WTC11 (cell line): Measurements from ENCODE around the gene MPC1. TPM values are rescaled to one million over a fixed set of nuclear protein-coding genes. Genes with fewer than 3 reads are reported as not detected.

Experiments
- ATAC-seq: fragments of 200-7000 bp; cut with Tn5 transposase; 2 replicates; pipeline ENCODE4 v1.10.0; 2021; ENCODE audit warnings: mild to moderate bottlenecking, moderate library complexity
- CTCF ChIA-PET: fragments of 300-600 bp; sonication (Branson Sonifier 250); formaldehyde crosslinking; loops from one replicate; lab custom pipeline; 2021; ENCODE audit warnings: antibody characterized with exemption; lab: Charles Lee
- POLR2A ChIA-PET: fragments of 350-600 bp; sonication (Branson Sonifier 250); formaldehyde crosslinking; loops from one replicate; lab custom pipeline; 2021; ENCODE audit warnings: antibody characterized with exemption; lab: Charles Lee
- DNase-seq: peaks from one replicate; pipeline ENCODE4 v3.0.0; 2021; ENCODE audit warnings: low spot score
- H3K27ac Mint-ChIP-seq: 2 replicates; pipeline ENCODE4 v1.8.0; 2021; ENCODE audit warnings: mixed read lengths
- H3K27me3 Mint-ChIP-seq: 2 replicates; pipeline ENCODE4 v1.8.0; 2021; ENCODE audit warnings: low read depth, mild to moderate bottlenecking, moderate library complexity, mixed read lengths
- H3K36me3 Mint-ChIP-seq: 2 replicates; pipeline ENCODE4 v1.8.0; 2021; ENCODE audit warnings: mixed read lengths
- H3K4me1 Mint-ChIP-seq: 2 replicates; pipeline ENCODE4 v1.8.0; 2022; ENCODE audit warnings: mixed read lengths
- H3K4me3 Mint-ChIP-seq: 2 replicates; pipeline ENCODE4 v1.8.0; 2021; ENCODE audit warnings: mild to moderate bottlenecking, moderate library complexity, mixed read lengths
- H3K9me3 Mint-ChIP-seq: 2 replicates; pipeline ENCODE4 v1.8.0; 2021; ENCODE audit warnings: mixed read lengths
- AFF4 ChIP-seq: sonication (generic); formaldehyde crosslinking; IDR thresholded peaks from 2 replicates; pipeline ENCODE4 v1.8.1; 2023; ENCODE audit warnings: mild to moderate bottlenecking, missing genetic modification reagents, borderline replicate concordance
- ATF1 ChIP-seq: sonication (generic); formaldehyde crosslinking; IDR thresholded peaks from 2 replicates; pipeline ENCODE4 v1.8.1; 2023; ENCODE audit warnings: mild to moderate bottlenecking, moderate library complexity, missing genetic modification reagents
- CBFB ChIP-seq: sonication (generic); formaldehyde crosslinking; IDR thresholded peaks from 2 replicates; pipeline ENCODE4 v1.8.1; 2022; ENCODE audit warnings: mild to moderate bottlenecking, low read depth, missing genetic modification reagents
- ERG ChIP-seq: fragments of 250-450 bp; sonication (Bioruptor Pico); IDR thresholded peaks from 2 replicates; pipeline ENCODE4 v1.8.0; 2021; ENCODE audit warnings: mild to moderate bottlenecking
- ESRRA ChIP-seq: sonication (generic); formaldehyde crosslinking; IDR thresholded peaks from 2 replicates; pipeline ENCODE4 v1.8.1; 2022; ENCODE audit warnings: mild to moderate bottlenecking, missing genetic modification reagents, borderline replicate concordance
- FOXJ3 ChIP-seq: sonication (generic); formaldehyde crosslinking; IDR thresholded peaks from 2 replicates; pipeline ENCODE4 v1.9.0; 2021; ENCODE audit warnings: missing genetic modification reagents, mild to moderate bottlenecking, borderline replicate concordance
- IRF1 ChIP-seq: sonication (generic); formaldehyde crosslinking; IDR thresholded peaks from 2 replicates; pipeline ENCODE4 v1.8.0; 2023; ENCODE audit warnings: missing genetic modification reagents
- JAZF1 ChIP-seq: fragments of 250-450 bp; sonication (Bioruptor Pico); IDR thresholded peaks from 2 replicates; pipeline ENCODE4 v1.9.0; 2021; ENCODE audit warnings: moderate library complexity, mild to moderate bottlenecking, inconsistent platforms
- JUN ChIP-seq: sonication (generic); formaldehyde crosslinking; IDR thresholded peaks from 2 replicates; pipeline ENCODE4 v1.8.0; 2023; ENCODE audit warnings: mild to moderate bottlenecking, missing genetic modification reagents
- NR2C2 ChIP-seq: sonication (generic); formaldehyde crosslinking; IDR thresholded peaks from 2 replicates; pipeline ENCODE4 v1.8.0; 2022; ENCODE audit warnings: mild to moderate bottlenecking, missing genetic modification reagents
- PREB ChIP-seq: sonication (generic); formaldehyde crosslinking; IDR thresholded peaks from 2 replicates; pipeline ENCODE4 v1.8.1; 2022; ENCODE audit warnings: mild to moderate bottlenecking, missing genetic modification reagents, moderate library complexity, borderline replicate concordance
- RORB ChIP-seq: fragments of 250-450 bp; sonication (Bioruptor Pico); IDR thresholded peaks from 2 replicates; pipeline ENCODE4 v1.9.0; 2021; ENCODE audit warnings: mild to moderate bottlenecking
- TCF7 ChIP-seq: sonication (generic); formaldehyde crosslinking; IDR thresholded peaks from 2 replicates; pipeline ENCODE4 v1.8.0; 2022; ENCODE audit warnings: mild to moderate bottlenecking, low read depth, missing genetic modification reagents, moderate library complexity
- TP53 ChIP-seq: sonication (generic); formaldehyde crosslinking; IDR thresholded peaks from 2 replicates; pipeline ENCODE4 v1.8.1; 2023; ENCODE audit warnings: mild to moderate bottlenecking, missing genetic modification reagents
- ZMAT4 ChIP-seq: fragments of 250-450 bp; sonication (Bioruptor Pico); IDR thresholded peaks from 2 replicates; pipeline ENCODE4 v1.9.0; 2021; ENCODE audit warnings: mild to moderate bottlenecking
- ZNF138 ChIP-seq: sonication (generic); formaldehyde crosslinking; conservative IDR thresholded peaks from 2 replicates; pipeline ENCODE4 v1.8.1; 2022; ENCODE audit warnings: mild to moderate bottlenecking, moderate library complexity, missing genetic modification reagents
- ZNF219 ChIP-seq: sonication (generic); formaldehyde crosslinking; IDR thresholded peaks from 2 replicates; pipeline ENCODE4 v1.8.0; 2023; ENCODE audit warnings: missing genetic modification reagents, mild to moderate bottlenecking, borderline replicate concordance
- ZNF512 ChIP-seq: sonication (generic); formaldehyde crosslinking; IDR thresholded peaks from 2 replicates; pipeline ENCODE4 v1.8.1; 2022; ENCODE audit warnings: missing genetic modification reagents, borderline replicate concordance
- ZNF671 ChIP-seq: fragments of 250-450 bp; sonication (Bioruptor Pico); IDR thresholded peaks from 2 replicates; pipeline ENCODE4 v1.8.0; 2021; ENCODE audit warnings: mild to moderate bottlenecking
- total RNA-seq: library from RNA; stranded (reverse); gene quantifications from 3 replicates; pipeline ENCODE4 v1.2.3, GENCODE V29; 2021

The MPC1 gene
- total RNA-seq, 1 experiment from 2014 or later, result 10.7 TPM

GRCh38 chr6:166341977-166342348, 40.8 kb downstream of the MPC1 start:
- Mint-ChIP-seq H3K36me3 (peaks cover 7% of the 10 kb centered on the region), H3K4me3 (peak overlapping the region; percentile 84), H3K27ac (peak overlapping the region; percentile 86), H3K4me1 (peaks cover 15% of the 10 kb centered on the region), H3K27me3 (peaks cover 3% of the 10 kb centered on the region; the same call in 1 of the 2 replicates), H3K9me3 (no peaks in the 10 kb centered on the region)
- ChIA-PET CTCF (interaction anchor here (2.0 to 2.2 kb wide), 2 partner anchors 29 to 39 kb away, joined by 7 to 10 read pairs; no protein-coding TSS in a partner anchor), POLR2A (interaction anchor here (0.7 kb wide), 1 partner anchor 1297 kb away, joined by 4 read pairs; no protein-coding TSS in a partner anchor)
- DNase-seq (no peak), ATAC-seq (no peak)
- TF ChIP-seq PREB (no peak), IRF1 (CRISPR knock-in tag) (no peak), NR2C2 (no peak), ZNF671 (CRISPR knock-in tag) (no peak), FOXJ3 (CRISPR knock-in tag) (no peak), TCF7 (CRISPR knock-in tag) (no peak), ZNF138 (CRISPR knock-in tag) (no peak), RORB (CRISPR knock-in tag) (no peak)

- H3K4me1 Mint-ChIP-seq, result peaks cover 15% of the 10 kb centered on the region
- ATAC-seq (no peak), DNase-seq (no peak)
- no peaks in the 10 kb centered on the region; the same call in 1 of the 2 replicates for H3K27me3 Mint-ChIP-seq
- no peaks in the 10 kb centered on the region for H3K9me3 Mint-ChIP-seq
- POLR2A ChIA-PET, result interaction anchor here (0.7 kb wide), 1 partner anchor 1297 kb away, joined by 4 read pairs; no protein-coding TSS in a partner anchor
- H3K4me3 Mint-ChIP-seq, result peak overlapping the region; percentile 84
- H3K36me3 Mint-ChIP-seq, result peaks cover 7% of the 10 kb centered on the region
- no peak overlapping the region for H3K27ac Mint-ChIP-seq
- TF ChIP-seq AFF4 (CRISPR knock-in tag), result no peak
- no peak for TF ChIP-seq JUN (CRISPR knock-in tag)
- no peak for TF ChIP-seq CBFB (CRISPR knock-in tag)
- no peak for TF ChIP-seq JAZF1 (CRISPR knock-in tag)
- CTCF ChIA-PET, result interaction anchor here (1.2 to 2.2 kb wide), 3 partner anchors 28 to 60 kb away, joined by 7 to 10 read pairs (median 7); no protein-coding TSS in a partner anchor
Observed at GRCh38 chr6:166341464-166341863, 41.3 kb downstream of the MPC1 start.

- no peak overlapping the region for H3K4me3 Mint-ChIP-seq
- no peaks in the 10 kb centered on the region for H3K9me3 Mint-ChIP-seq
- ATAC-seq, result no peak
- TF ChIP-seq ESRRA (CRISPR knock-in tag) (no peak), TP53 (CRISPR knock-in tag) (no peak), ZNF219 (no peak), ATF1 (no peak), PREB (no peak), ZMAT4 (CRISPR knock-in tag) (no peak), ZNF512 (CRISPR knock-in tag) (no peak), ERG (CRISPR knock-in tag) (no peak)
Observed at GRCh38 chr6:166338854-166339253, 43.9 kb downstream of the MPC1 start.

More at GRCh38 chr6:166338854-166339253, 43.9 kb downstream of the MPC1 start:
- ChIA-PET CTCF (no interaction called here), POLR2A (no interaction called here)
- H3K36me3 Mint-ChIP-seq, result peaks cover 24% of the 10 kb centered on the region
- peaks cover 18% of the 10 kb centered on the region for H3K4me1 Mint-ChIP-seq
- no peak for DNase-seq
- H3K27me3 Mint-ChIP-seq, result no peaks in the 10 kb centered on the region
- H3K27ac Mint-ChIP-seq, result no peak overlapping the region
